HG03558 (cell line): ENCODE measurements around the gene PDE1A.

ENCODE experiments used
- ATAC-seq: cut with Tn5 transposase; IDR thresholded peaks from one replicate; pipeline ENCODE4 v1.9.1; 2021; ENCODE audit warnings: moderate number of reproducible peaks; ENCODE audit not compliant: unreplicated experiment; ENCODE audit errors: extremely low read depth

Gene PDE1A

DNA sequence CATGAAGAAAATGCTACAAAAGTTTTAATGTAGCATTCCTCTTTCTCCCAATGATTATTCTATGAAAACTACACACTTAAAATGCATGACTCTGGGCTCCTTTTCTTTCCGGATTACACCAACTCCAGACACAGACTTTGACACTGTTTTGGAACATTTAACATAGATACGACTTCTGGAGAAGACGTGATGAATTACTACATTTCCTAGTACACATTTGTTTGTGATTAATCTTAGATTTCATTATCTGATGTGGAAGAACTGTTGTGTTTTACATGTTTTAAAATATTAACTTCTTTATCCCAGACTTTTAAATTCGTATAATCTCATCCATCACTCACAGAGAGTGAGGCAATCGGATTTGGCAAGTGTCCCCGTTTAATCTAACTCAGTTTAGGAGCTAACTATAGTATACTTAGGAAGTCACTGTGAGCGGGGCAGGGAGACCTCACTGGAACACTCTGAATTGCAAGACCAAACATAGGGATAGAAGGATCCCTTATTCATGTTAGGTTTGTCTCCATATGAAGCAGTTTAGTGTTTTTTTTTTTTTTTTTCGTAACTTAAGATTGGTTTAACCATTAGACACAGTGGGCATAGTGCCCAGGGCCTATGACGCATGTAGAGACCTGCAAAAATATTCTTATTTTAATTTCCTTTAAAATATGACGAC, 66.7 kb downstream of the PDE1A start:
- ATAC-seq, result no peak

DNA sequence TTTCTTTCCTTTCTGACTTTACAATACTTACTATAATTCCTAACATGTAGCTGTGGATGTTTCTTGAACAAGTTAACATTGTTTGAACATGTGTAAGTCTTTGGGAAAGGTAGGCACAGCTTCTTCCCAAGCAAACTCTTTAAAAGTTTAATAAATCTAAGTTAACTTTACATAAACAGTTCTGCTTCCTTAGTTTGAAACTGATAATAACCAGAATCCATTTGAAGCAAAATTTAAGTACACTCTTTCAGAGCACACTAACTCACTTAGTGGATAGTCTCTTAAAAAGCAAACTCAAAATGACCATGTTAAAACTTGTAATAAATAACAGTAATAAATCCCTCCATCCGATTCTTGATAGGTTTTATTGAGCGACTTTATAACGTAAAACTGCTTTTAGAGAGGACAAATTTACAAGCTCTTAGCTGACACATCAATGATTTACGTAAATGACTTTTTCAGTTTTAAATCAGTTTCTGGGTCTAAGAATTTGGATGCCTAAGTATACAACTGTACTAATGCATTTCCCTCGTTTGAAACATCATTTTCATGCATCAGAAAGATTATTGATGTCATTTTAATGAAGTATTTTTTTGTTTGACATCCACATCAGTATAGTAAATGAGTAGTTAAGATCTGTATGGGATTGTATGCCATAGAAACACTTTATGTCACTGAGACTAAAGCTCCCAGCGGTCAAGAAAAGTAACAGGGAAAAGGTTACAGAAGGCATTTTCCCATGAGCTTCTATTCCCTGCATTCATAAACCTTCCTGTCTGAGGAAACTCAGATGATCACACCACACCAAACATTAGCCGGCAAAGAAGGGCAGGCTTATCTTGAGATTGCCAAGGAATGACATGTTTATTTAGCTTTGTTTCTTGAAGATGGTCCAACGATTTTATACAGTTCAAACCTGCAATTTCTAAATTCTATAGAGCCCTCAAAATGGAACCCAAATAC, 67.5 kb downstream of the PDE1A start:
- no peak for ATAC-seq

DNA sequence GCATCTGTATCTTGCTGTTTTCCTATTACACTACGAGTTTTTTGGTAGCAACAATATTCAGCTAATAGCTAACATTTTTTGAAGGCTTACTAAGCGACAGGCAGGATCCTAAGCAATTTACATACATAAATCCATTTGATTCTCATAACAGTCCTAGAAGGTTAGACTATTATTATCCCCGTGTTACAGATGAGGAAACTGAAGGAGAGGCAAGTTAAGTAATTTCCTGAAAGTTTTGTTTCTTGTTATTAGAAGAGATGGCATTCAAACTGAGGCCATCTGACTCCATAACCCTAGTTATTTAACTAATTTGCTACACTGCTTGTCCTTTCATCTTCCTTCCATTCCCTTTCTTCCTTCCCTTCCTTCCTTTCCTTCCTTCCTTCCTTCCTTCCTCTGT, 68.2 kb downstream of the PDE1A start:
- no peak for ATAC-seq

GRCh38 chr2:182355815-182356214, 71.0 kb downstream of the PDE1A start:
- no peak for ATAC-seq

GRCh38 chr2:182351427-182351826, 75.4 kb downstream of the PDE1A start:
- ATAC-seq, result no peak

GRCh38 chr2:182349268-182349667, 77.6 kb downstream of the PDE1A start:
- ATAC-seq, result no peak

DNA sequence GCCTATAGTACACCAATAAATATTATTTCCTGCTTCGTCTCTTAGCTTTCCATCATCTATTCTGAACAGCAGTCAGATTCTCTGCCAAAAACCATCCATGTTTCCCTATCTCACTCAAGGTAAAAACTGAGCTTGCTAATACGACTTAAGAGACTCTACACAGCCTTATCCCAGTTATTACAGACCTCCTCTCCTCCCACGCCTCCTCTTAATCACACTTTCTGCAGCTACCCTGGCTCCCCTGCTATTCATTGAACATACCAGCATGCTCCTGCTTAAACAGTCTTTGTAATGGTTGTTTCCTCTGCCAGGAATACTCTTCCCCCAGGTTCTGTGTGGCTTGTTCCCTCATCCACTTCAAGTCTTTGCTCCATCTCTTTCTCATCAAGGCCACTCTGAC, 81.5 kb downstream of the PDE1A start:
- no peak for ATAC-seq

DNA sequence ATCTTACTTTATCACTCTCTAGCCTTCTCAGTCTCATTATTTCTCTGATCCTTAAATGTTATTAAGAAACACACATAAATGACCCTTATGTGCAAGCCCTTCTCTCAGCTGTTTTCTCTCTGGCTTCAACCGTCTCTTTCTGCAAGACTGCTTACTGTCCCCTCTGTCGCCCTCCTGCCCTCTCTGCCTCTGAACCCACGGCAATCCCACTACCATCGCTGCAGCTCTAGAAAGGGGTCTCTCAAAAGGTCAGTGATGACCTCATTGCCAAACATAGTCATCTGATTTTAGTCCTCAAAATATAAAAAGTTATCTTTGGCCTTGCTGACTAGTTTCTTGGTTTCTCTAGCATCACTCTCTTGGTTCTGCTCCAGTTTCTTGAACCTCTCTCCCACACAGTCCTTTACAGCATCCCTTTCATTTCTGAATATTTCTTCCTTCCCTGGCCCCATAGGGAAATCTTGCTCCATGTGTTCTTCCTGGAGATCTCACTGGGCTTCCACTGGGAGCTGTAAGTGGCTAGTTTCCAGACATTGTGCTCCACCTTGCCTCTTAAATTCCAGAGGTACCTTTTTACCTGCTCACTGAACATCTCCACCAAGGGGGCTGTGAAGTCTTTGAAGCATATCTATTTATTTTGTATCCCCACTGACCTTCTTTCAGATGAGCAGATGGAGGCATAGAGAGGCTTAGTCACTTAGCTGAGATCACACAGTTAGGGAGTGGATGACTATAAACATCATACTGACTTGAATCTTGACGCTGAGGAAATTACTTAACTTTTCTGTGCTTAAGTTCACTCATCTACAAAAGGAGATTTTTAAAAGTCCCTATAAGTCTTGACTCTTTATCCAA, 96.2 kb downstream of the PDE1A start:
- ATAC-seq, result no peak

- ATAC-seq, result no peak
Measured at GRCh38 chr2:182324665-182325064, 102.2 kb downstream of the PDE1A start.

GRCh38 chr2:182321096-182321495, 105.7 kb downstream of the PDE1A start:
- ATAC-seq, result no peak

GRCh38 chr2:182319556-182320505, 107.0 kb downstream of the PDE1A start:
- ATAC-seq, result no peak

DNA sequence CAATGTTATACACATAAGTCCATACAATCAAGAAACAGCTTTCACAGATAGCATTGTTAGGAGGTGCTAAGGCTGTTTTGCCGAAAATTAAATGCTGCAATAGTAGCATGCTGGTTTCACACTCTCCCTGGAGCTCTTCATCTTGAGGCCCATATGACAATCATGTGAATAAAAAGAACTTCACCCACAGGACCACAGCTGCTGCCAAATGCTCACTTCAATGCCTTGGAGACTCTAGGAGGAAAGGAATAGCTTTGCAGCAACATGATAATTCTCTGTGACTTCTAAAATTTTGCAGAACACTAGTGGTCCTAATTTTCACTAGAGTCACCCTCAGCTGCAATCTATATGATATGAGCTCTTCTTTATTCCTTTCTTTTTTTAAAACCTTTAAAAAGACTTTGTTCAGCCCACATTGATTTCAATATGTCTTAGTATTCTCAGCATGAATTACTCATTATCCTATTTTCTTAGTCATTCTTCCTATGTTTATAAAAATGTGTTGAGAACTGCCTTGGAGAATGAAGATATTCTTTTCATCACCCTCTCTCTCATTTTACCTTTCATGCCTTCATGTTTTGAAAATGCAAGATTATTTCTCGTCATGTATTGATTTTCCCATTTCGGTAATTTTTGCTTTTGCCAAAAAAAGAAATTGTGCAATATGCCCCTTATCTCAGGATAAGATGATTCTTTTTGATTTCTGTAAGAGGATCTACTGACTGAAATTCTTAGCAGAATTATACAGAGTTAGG, 108.2 kb downstream of the PDE1A start:
- no peak for ATAC-seq

GRCh38 chr2:182316950-182317349, 109.9 kb downstream of the PDE1A start:
- ATAC-seq, result no peak

DNA sequence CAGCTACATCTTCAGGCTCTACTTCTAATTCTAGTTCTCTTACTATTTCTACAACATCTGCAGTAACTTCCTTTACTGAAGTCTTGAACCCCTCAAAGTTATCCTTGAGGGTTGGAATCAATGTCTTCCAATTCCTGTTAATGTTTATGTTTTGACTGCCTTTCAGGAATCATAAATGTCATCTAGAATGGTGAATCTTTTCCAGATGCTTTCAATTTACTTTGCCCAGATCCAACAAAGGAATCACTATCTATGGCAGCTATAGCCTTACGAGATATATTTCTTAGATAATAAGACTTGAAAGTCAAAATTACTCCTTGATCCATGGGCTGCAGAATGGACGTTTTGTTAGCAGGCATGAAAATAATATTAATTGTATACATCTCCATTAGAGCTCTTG, 123.9 kb downstream of the PDE1A start:
- ATAC-seq, result no peak

GRCh38 chr2:182302174-182302573, 124.7 kb downstream of the PDE1A start:
- ATAC-seq, result no peak

- no peak for ATAC-seq
Measured at GRCh38 chr2:182301093-182301492, 125.7 kb downstream of the PDE1A start.

DNA sequence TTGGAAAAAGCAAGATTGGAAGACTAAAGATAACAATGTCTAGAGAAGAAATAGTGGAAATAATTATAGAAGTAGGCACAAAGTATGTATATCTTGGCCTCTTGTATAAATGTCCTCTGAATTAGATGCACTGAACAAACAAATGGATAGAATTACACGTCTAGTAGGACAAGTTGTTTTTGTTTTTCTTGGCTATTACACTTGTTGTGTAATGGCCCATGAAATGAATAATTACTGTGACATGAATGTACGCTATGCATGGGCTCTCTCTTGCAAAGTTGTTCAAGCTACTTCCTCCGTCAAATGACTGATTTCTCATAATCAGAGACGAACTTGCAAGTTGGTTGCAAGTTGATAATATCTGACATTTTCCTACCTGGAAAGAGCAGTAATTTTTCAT, 126.2 kb downstream of the PDE1A start:
- no peak for ATAC-seq

- ATAC-seq, result no peak
Measured at GRCh38 chr2:182299632-182300031, 127.2 kb downstream of the PDE1A start.

DNA sequence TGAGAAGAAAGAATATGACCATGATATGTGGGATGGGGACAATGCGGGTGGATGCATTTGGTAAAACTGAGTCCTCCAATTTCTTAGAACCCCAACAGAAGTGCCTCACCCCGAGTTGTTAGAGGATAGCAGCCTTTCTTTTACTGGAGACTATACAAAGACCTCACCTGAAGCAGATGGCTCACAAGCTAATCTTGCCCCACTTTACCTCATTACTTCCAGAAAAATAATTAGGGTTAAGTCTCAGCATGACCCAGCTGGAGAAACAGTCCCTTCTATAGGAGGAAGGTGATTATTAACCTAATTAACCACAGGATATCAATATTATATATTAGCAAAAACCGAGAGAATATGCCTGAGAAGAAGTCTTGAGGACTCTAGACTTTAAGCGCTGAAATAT, 128.4 kb downstream of the PDE1A start:
- no peak for ATAC-seq
